K562 treated with DMSO at 1 percent for 24 hours (cell line): ENCODE data around the gene UBIAD1. TPM values are rescaled to one million over a fixed set of nuclear protein-coding genes. Genes with fewer than 3 reads are reported as not detected.

Experiments used
- total RNA-seq: library from RNA; unstranded; fragments of 300-600 nt; gene quantifications from 2 replicates; pipeline ENCODE4 v1.2.3, GENCODE V29; 2022; ENCODE audit warnings: low read depth; ENCODE audit not compliant: insufficient read depth

Gene UBIAD1, protein sequence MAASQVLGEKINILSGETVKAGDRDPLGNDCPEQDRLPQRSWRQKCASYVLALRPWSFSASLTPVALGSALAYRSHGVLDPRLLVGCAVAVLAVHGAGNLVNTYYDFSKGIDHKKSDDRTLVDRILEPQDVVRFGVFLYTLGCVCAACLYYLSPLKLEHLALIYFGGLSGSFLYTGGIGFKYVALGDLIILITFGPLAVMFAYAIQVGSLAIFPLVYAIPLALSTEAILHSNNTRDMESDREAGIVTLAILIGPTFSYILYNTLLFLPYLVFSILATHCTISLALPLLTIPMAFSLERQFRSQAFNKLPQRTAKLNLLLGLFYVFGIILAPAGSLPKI
- total RNA-seq = 18.1 and 21.6 TPM in 2 replicates

GRCh38 chr1:11272832-11273594 lies at the start of gene UBIAD1:
Gene UBIAD1 (plus strand): TSS chr1:11273198. CDS start chr1:11273532, 334 bp downstream.

DNA sequence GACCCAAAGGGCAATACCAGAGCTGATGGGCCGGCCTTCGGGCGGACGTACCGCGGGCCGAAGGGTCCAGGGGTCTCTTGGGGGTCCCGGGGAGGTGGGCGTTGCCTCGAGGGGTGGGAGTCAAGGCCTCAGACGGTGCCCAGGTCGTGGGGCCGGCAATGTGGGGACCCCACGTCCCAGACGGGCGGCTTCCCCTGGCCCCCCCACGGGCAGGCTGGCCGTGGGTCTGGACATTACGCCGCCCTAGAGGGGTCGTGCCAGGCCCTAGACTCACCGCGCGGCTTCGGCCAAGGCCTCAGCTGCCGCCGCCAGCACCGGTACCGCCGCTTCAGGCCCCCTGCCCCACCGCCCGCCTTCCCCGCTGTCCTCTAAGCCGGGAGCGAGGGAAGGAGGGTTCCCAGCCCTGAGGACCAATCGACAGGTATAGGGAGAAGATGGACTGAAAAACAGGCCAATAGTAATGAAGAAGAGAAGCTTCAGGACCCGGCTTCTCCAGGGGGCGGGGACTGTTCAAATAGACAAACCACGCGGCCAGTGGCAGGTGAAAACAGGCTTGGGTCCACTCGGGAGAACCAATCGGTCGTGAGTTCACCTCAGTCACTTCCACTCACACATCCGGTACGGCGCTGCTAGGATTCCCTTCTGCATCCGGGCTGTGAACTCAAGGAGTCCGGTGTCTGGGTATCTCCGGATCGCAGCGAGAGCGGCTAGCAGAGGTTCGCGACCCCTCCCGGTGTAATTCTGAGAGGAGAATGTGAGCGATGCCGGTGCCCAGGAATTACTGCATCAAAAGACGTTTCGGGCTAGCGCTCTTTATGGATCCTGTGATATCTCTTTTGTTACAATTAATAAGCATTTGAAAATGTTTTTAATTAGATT lies 10.6 kb upstream of the UBIAD1 start, which contains the start of gene MTOR:
Gene MTOR, minus strand, starts transcription at position 381 of the 879 bp plus-strand sequence. CDS start 3,142 bp downstream, outside the sequence.

Other genes starting within 250 kb of the UBIAD1 start
- gene MASP2, start 226.0 kb upstream of the UBIAD1 start, total RNA-seq = 0.61 and 0.76 TPM in 2 replicates
- 89.1 and 98.6 TPM in 2 replicates for gene SRM, start 213.2 kb upstream of the UBIAD1 start, total RNA-seq
- gene EXOSC10, start 173.3 kb upstream of the UBIAD1 start, total RNA-seq = 75.6 and 80.7 TPM in 2 replicates
- gene ANGPTL7, start 83.8 kb upstream of the UBIAD1 start, total RNA-seq = not detected in 2 replicates
- 59.9 and 62.1 TPM in 2 replicates for gene MTOR, start 10.6 kb upstream of the UBIAD1 start, total RNA-seq
- 0.06 and 0.87 TPM in 2 replicates for gene DISP3, start 206.0 kb downstream of the UBIAD1 start, total RNA-seq